ENCODE measurements around the gene PSMC5. TPM values are rescaled to one million over a fixed set of nuclear protein-coding genes. Genes with fewer than 3 reads are reported as not detected.

PSMC5 gene
- total RNA-seq, 1 experiment from 2014 or later: 183 TPM

- Histone ChIP-seq H4K8ac (replicated peaks; ENCODE audit: insufficient read length, low read depth, low read length) (no peak overlapping the region), H3K56ac (ENCODE audit: insufficient read length, low read depth, low read length) (no peak overlapping the region), H3K23me2 (ENCODE audit: insufficient read length, low read depth, low read length, poor library complexity, severe bottlenecking) (no peaks in the 10 kb centered on the region), H3K79me1 (ENCODE audit: insufficient read depth, low read depth, low read length, poor library complexity, severe bottlenecking) (no peaks in the 10 kb centered on the region), H4K91ac (ENCODE audit: insufficient read length, low read depth, low read length) (no peak overlapping the region), H3K9ac (ENCODE audit: extremely low read depth, insufficient read length, low read length) (peak overlapping the region; percentile 27), H3K18ac (ENCODE audit: insufficient read length, low read depth, low read length) (peak overlapping the region; percentile 82), H3K14ac (ENCODE audit: insufficient read depth, low read length) (peak overlapping the region; percentile 80), H2AK5ac (ENCODE audit: insufficient read length, low read length) (no peak overlapping the region), H2BK5ac (ENCODE audit: insufficient read length, low read length) (no peak overlapping the region), H3K4me2 (ENCODE audit: insufficient read depth, insufficient read length, low read length) (peak overlapping the region; percentile 4), H2AFZ (ENCODE audit: low read length) (no peak overlapping the region), H2BK12ac (ENCODE audit: insufficient read length, low read depth, low read length) (peak overlapping the region; percentile 30), H3K23ac (ENCODE audit: insufficient read length, low read depth, low read length) (no peak overlapping the region), H3K4me1 (ENCODE audit: insufficient read depth, low read length) (no peaks in the 10 kb centered on the region), H3K27me3 (ENCODE audit: insufficient read depth, low read length) (peaks cover 4% of the 10 kb centered on the region; the same call in 1 of the 2 replicates), H3K27ac (ENCODE audit: insufficient read length, low read depth, low read length) (no peak overlapping the region), H4K20me1 (ENCODE audit: control insufficient read depth, insufficient read depth, insufficient read length) (no peaks in the 10 kb centered on the region), H3K9me3 (ENCODE audit: control insufficient read depth, low read depth, low read length) (no peaks in the 10 kb centered on the region), H2BK15ac (ENCODE audit: low read depth, low read length) (no peak overlapping the region; the same call in 1 of the 2 replicates), H3T11ph (ENCODE audit: low read length) (no peak overlapping the region), H2BK20ac (ENCODE audit: low read depth, low read length, poor library complexity, severe bottlenecking) (no peak overlapping the region), H3K4ac (ENCODE audit: low read depth, low read length) (no peak overlapping the region), H2BK120ac (ENCODE audit: low read depth, low read length, poor library complexity, severe bottlenecking) (no peak overlapping the region), H3K79me2 (ENCODE audit: insufficient read depth, low read length) (no peaks in the 10 kb centered on the region), H4K5ac (ENCODE audit: insufficient read length, low read depth, low read length) (peak overlapping the region; percentile 70)
- peak; percentile 70 for TF ChIP-seq CTCF (conservative IDR thresholded peaks at IDR 0.05)
- no CpG with 5 or more reads among the region's 82 CpGs for WGBS (ENCODE audit: extremely low coverage, insufficient read length, low lambda C conversion rate)
- Mint-ChIP-seq H3K27me3 (ENCODE audit: low read depth) (peaks cover 72% of the 10 kb centered on the region), H3K4me1 (peaks cover 2 to 5% of the 10 kb centered on the region in 2 experiments; a peak in 3 of 4 replicates), H3K27ac (peak overlapping the region; percentile 95 to 99 (median 99)), H3K36me3 (ENCODE audit: insufficient read depth in 1 of 3, low read depth in 3 of 3) (peaks cover 0 to 10% (median 3%) of the 10 kb centered on the region in 3 experiments; a peak in 4 of 7 replicates), H3K4me3 (peak overlapping the region; percentile 50 to 53; a peak in 4 of 5 replicates), H3K9me3 (peaks cover 8 to 15% of the 10 kb centered on the region in 2 experiments)
- peak; percentile 99 for DNase-seq
Measured at GRCh38 chr17:63848834-63849689, 21.8 kb downstream of the PSMC5 start.

Data from H9 (cell line).